Measurements from ENCODE around the gene SLC30A1.

The SLC30A1 gene

DNA sequence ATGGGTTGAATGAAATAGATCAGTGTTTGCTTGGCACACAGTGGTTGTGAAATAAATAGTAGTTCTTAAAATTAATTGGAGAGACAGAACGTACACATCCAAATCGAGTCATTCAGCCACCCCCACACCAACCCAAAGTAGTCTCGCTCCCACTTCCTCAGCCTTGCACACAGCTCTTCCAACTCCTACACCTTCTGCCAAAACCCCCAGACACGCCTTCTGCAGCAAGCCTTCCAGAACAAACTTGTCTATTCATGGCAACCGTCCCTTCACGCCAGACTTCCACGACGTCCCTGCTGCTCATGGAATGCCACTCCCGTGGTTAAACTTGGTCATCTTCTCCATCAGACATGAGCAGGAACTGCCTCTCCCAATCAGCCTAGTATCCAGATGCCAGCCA lies 49.5 kb downstream of the SLC30A1 start:
- TF ChIP-seq CTCF (IDR thresholded peaks at IDR 0.05; ENCODE audit: insufficient read depth, missing control alignments), result no peak
- FAIRE-seq, result no peak
- no peak for DNase-seq (ENCODE audit: insufficient read length, low spot score)

GRCh38 chr1:211529011-211529410 lies 50.0 kb downstream of the SLC30A1 start:
- no peak for DNase-seq (ENCODE audit: insufficient read length, low spot score)
- no peak for FAIRE-seq
- no peak for TF ChIP-seq CTCF (IDR thresholded peaks at IDR 0.05; ENCODE audit: insufficient read depth, missing control alignments)

GRCh38 chr1:211527888-211528287 lies 51.1 kb downstream of the SLC30A1 start:
- FAIRE-seq (no peak), DNase-seq (ENCODE audit: insufficient read length, low spot score) (no peak)
- TF ChIP-seq CTCF (IDR thresholded peaks at IDR 0.05; ENCODE audit: insufficient read depth, missing control alignments), result no peak

DNA sequence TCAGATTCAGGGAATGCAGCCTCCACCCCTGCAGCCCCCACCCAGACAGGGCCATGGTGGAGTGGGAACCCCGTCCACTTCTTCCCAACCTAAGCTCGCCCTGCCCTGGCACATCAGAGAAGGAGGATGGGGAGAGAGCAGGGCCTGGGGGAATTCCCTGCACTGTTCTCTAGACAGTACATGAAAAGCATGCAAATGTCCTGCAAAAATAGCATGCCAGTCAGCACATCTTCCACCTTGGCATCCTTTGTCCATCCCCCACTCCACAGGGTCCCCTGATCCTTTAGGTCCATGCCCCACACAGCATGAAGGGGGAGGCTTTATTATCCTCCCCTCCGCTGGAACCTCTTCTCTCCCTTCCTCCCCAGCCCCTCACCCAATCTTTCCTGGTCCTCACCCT lies 52.0 kb downstream of the SLC30A1 start:
- TF ChIP-seq CTCF (IDR thresholded peaks at IDR 0.05; ENCODE audit: insufficient read depth, missing control alignments), result no peak
- DNase-seq (ENCODE audit: insufficient read length, low spot score), result no peak
- no peak for FAIRE-seq

GRCh38 chr1:211526101-211526500 lies 52.9 kb downstream of the SLC30A1 start:
- FAIRE-seq, result no peak
- TF ChIP-seq CTCF (IDR thresholded peaks at IDR 0.05; ENCODE audit: insufficient read depth, missing control alignments), result no peak

GRCh38 chr1:211525101-211525676 lies 53.8 kb downstream of the SLC30A1 start:
- TF ChIP-seq CTCF (IDR thresholded peaks at IDR 0.05; ENCODE audit: insufficient read depth, missing control alignments), result no peak
- FAIRE-seq (no peak), DNase-seq (ENCODE audit: insufficient read length, low spot score) (no peak)

More at GRCh38 chr1:211526101-211526500, 52.9 kb downstream of the SLC30A1 start:
- no peak for DNase-seq (ENCODE audit: insufficient read length, low spot score)

- no peak for DNase-seq (ENCODE audit: insufficient read length, low spot score)
- FAIRE-seq, result no peak
- TF ChIP-seq CTCF (IDR thresholded peaks at IDR 0.05; ENCODE audit: insufficient read depth, missing control alignments), result no peak
Measured at GRCh38 chr1:211524521-211524920, 54.4 kb downstream of the SLC30A1 start.
